KOPT-K1 (cell line): ENCODE results near the gene REL.
"Not testable (repeated sequence)": the region's sequence is repeated elsewhere in the genome, so short reads cannot be mapped to it uniquely, and the experiment has no call there.

ENCODE experiments used
- H3K27ac ChIP-seq: fragments of 200-600 bp; sonication (generic); 2 replicates; pipeline ENCODE4 v1.5.1; 2016; ENCODE audit warnings: antibody characterized with exemption, mild to moderate bottlenecking, low read depth, low read length; ENCODE audit not compliant: poor library complexity, severe bottlenecking
- H3K36me3 ChIP-seq: fragments of 200-600 bp; sonication (generic); 2 replicates; pipeline ENCODE4 v1.5.1; 2017; ENCODE audit warnings: antibody characterized with exemption, mild to moderate bottlenecking, low read length, moderate library complexity; ENCODE audit not compliant: insufficient read depth
- H3K9me3 ChIP-seq: fragments of 200-600 bp; sonication (generic); 2 replicates; pipeline ENCODE4 v1.5.1; 2017; ENCODE audit warnings: antibody characterized with exemption, low read length, mild to moderate bottlenecking; ENCODE audit not compliant: insufficient read depth, poor library complexity, severe bottlenecking

REL gene

DNA sequence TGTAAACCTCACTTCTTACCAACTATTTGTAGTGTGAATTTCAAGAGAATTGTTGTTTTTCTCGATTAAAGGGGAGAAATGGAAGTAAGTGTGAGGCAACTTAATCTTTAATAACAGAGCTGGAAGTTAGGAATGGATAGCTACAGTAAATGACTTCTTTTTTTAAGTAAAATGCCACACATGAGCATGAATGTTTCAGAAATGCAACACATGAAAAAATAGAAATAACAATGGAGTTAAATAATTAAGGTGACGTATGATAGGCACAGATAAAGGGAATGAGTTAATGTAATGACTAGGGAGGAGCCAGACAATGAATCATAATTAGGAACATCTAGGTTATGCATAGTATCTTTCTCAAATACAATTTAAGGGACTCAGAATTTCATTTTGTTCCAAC lies 3.4 kb downstream of the REL start:
- Histone ChIP-seq H3K27ac (no peak overlapping the region), H3K36me3 (no peaks in the 10 kb centered on the region), H3K9me3 (no peaks in the 10 kb centered on the region)

DNA sequence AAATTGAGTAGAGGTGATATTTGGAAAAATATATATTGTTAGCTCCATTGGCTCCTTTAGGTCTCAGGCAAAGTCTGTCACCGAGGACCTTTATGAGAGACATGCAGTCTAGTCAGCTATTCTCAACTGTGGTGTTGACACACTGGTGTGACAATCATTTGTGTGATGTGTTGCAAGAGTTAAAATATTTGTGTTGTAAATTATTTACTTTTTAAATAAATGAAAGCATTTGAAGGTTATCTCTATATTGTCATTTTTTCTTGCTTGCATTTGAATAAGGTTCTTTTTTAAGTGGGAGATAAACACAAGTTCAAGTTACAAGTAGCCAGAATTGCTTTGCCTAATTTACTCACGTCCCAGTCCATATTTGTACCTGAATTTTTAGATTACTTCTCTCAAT lies 4.3 kb downstream of the REL start:
- Histone ChIP-seq H3K36me3 (no peaks in the 10 kb centered on the region), H3K27ac (no peak overlapping the region), H3K9me3 (no peaks in the 10 kb centered on the region)

DNA sequence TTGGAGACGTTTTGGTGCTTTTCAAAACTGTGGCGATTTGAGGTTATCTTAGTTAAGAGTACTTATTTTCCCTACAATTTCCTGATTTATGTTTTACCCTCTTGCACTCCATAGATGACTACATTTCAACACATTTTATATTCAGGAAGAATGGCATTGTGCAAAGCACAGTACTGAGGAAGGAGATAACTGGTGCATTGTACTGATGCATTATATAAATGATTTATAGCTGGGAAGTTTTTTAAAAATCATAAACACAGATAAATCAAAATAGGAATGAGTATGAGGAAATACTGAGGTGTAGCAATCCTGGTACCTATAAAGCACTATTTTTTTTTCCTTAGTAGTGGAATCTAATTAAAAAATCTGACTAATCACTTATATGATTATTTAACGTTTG lies 5.6 kb downstream of the REL start:
- Histone ChIP-seq H3K27ac (no peak overlapping the region), H3K9me3 (no peaks in the 10 kb centered on the region), H3K36me3 (peaks cover 5% of the 10 kb centered on the region; the same call in 1 of the 2 replicates)

DNA sequence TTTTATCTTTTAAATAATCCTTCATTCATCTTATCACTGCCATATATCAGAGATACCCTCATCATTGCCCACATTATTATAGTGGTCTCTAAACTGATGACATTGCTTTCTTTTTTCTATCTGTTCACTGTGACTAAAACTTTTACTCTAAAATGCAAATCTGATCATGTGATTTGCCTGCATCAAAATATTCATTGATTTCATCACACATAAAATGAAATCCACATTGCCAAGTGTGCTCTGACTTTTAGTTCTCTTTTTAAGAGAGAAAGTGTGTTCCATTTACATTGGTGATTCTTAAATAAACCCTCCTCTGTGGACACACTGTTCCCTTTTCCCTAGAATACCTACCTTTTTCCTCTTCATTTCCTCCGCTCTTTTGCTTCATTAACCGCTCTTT lies 7.5 kb downstream of the REL start:
- Histone ChIP-seq H3K9me3 (no peaks in the 10 kb centered on the region), H3K36me3 (peaks cover 11% of the 10 kb centered on the region), H3K27ac (no peak overlapping the region)

DNA sequence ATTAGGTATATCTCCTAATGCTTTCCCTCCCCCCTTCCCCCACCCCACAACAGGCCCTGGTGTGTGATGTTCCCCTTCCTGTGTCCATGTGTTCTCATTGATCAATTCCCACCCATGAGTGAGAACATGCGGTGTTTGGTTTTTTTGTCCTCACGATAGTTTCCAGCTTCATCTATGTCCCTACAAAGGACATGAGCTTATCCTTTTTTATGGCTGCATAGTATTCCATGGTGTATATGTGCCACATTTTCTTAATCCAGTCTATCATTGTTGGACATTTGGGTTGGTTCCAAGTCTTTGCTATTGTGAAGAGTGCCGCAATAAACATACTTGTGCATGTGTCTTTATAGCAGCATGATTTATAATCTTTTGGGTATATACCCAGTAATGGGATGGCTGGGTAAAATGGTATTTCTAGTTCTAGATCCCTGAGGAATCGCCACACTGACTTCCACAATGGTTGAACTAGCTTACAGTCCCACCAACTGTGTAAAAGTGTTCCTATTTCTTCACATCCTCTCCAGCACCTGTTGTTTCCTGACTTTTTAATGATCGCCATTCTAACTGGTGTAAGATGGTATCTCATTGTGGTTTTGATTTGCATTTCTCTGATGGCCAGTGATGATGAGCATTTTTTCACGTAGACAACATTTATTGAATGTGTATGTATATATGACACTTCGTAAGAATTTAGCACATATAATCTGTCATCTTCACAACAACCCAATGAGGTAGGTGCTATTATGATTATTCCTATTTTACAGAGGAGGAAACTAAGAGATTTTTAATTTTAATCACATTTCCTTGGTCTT lies 8.4 kb downstream of the REL start:
- peaks cover 21% of the 10 kb centered on the region for H3K36me3 ChIP-seq
- H3K9me3 ChIP-seq, H3K27ac ChIP-seq: not testable (repeated sequence)

DNA sequence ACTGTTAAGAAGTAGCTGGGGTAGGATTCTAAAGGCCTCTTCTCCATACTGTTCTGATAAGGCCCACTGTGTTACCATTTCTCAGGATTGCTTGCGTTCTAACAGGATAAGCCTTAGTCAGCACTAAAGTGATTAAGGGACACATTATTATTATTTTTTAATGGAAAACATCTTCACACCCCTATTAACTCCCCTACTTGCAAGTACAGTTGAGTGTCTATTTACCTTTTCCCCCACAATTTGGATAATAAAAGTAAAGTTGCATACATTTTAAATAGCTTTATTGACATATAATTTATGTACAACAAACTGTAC lies 9.0 kb downstream of the REL start:
- no peak overlapping the region for H3K27ac ChIP-seq
- peaks cover 26% of the 10 kb centered on the region for H3K36me3 ChIP-seq
- no peaks in the 10 kb centered on the region for H3K9me3 ChIP-seq

DNA sequence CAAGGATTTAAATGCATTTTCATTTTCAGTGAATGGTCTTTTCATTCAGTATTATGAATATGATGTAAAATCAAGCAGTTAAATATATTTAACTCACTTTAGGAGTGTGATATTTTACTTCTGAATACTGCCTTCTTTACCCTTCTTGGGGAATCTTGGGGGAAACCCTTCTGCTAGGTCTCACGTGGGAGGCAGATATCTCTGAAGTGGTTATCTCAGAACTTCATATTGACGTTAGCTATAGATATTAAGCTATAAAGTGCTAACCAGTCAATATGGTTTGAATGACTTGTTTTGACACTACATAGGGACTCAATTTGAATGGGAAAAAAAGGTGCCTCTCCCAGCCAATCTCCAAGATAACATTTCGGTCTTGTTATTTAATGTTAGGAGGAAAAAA lies 9.8 kb downstream of the REL start:
- H3K36me3 ChIP-seq, result peaks cover 35% of the 10 kb centered on the region
- no peaks in the 10 kb centered on the region for H3K9me3 ChIP-seq
- H3K27ac ChIP-seq, result no peak overlapping the region

DNA sequence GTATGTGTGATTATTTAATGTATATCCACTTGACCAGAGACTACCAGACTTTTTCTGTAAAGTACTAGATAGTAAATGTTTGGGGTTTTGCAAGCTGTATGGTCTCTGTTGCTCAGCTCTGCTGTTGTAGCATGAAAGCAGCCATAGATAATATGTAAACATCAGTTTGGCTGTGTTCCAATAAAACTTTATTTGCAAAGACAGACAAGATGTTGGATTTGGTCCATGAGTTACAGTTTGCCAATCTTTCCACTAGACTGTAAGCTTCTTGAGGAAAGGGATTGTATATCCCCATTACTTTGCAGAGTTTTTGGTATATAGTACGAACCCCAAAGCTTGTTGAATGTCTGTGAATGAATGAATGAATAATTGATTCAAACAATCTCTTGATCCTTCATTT lies 17.2 kb downstream of the REL start:
- H3K9me3 ChIP-seq, result no peaks in the 10 kb centered on the region
- H3K36me3 ChIP-seq, result peaks cover 94% of the 10 kb centered on the region
- H3K27ac ChIP-seq, result no peak overlapping the region

DNA sequence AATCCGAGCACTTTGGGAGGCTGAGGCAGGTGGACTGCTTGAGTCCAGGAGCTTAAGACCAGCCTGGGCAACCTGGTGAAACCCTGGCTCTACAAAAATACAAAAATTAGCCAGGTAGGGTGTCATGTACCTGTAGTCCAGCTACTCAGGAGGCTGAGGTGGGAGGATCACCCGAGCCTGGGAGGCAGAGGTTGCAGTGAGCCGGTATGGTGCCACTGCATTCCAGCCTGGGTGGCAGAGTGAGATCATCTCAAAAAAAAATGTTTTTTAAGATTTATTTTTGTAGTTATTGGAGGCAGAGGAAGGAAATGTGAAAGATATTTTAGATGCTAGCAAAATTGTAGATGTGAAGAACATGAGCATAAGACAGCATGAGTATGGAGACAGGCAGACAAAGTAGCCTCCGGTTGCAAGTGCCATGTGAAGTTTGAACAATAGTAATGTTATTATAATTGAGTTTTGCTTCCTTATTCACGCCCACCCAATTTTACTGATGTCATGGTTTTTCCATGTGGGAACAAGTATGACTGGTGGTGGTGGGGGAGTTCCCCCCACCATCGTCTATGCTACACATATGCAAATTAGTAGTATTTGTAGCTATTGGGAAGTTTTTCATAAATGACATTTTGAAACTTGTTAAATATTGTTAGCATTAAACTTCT lies 18.0 kb downstream of the REL start:
- Histone ChIP-seq H3K27ac (no peak overlapping the region), H3K9me3 (no peaks in the 10 kb centered on the region), H3K36me3 (peaks cover 90% of the 10 kb centered on the region)

DNA sequence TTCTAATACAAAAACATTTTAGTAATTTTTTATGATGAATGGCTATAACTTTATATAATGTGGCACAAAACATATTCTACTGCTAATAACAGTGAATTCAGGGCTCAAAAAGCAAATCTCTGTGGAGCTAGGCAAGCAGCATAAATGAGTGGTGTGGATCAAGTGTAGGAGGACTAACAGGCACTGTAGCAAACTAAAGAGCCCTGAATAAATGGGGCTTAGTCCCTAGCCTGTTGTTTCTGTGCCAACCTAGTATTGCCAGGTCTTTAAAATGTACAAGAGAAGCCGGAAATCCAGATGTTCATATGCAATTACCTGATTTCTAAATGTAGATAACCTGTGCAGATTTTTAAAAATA lies 18.5 kb downstream of the REL start:
- Histone ChIP-seq H3K9me3 (no peaks in the 10 kb centered on the region), H3K36me3 (peaks cover 84% of the 10 kb centered on the region), H3K27ac (no peak overlapping the region)

DNA sequence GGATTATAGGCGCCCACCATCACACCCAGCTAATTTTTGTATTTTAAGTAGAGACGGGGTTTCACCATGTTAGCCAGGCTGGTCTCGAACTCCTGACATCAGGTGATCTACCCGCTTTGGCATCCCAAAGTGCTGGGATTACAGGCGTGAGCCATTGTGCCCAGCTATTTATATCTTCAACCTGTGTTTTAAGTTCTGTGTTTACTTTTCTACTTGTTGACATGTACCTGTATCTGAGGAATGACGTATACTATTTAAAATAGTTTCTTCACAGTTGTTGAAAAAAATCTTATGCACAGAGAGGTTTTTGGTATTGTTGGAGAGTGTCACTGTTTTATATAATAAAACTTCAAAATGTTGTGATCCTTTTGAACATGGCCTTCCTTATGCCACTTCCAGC lies 19.9 kb downstream of the REL start:
- peaks cover 70% of the 10 kb centered on the region for H3K36me3 ChIP-seq

DNA sequence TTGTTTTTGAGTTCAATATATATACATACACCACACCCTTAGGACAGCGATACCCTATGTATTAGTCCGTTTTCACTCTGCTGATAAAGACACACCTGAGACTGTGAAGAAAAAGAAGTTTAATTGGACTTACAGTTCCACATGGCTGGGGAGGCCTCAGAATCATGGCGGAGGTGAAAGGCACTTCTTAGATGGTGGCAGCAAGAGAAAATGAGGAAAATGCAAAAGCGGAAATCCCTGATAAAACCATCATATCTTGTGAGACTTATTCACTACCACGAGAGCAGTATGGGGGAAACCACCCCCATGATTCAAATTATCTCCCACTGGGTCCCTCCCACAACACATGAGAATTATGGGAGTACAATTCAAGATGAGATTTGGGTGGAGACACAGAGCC lies 24.5 kb downstream of the REL start:
- peaks cover 45% of the 10 kb centered on the region for H3K36me3 ChIP-seq
- not testable (repeated sequence) for H3K9me3 ChIP-seq, H3K27ac ChIP-seq

More for the DNA sequence above, 19.9 kb downstream of the REL start:
- not testable (repeated sequence) for H3K27ac ChIP-seq, H3K9me3 ChIP-seq

DNA sequence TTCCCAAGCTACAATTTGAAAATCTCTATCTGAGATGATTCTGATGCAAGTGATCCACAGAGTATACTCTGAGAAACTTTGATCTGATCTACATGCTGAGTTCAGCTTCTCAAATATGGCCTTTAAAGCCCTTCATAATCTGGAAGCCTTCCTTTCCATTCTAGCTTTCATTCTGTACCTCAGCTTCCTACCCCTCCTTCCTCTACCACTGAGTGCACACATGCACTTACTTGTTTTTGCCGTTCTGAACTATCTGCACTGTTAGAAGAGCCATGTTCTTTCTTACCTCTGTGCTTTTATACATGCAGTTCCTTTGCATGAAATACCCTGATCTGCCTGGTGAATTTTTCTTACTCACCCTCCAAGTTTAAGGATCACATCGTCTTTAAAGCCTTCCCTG lies 25.0 kb downstream of the REL start:
- H3K9me3 ChIP-seq, result no peaks in the 10 kb centered on the region
- H3K27ac ChIP-seq, result no peak overlapping the region
- H3K36me3 ChIP-seq, result peaks cover 40% of the 10 kb centered on the region

DNA sequence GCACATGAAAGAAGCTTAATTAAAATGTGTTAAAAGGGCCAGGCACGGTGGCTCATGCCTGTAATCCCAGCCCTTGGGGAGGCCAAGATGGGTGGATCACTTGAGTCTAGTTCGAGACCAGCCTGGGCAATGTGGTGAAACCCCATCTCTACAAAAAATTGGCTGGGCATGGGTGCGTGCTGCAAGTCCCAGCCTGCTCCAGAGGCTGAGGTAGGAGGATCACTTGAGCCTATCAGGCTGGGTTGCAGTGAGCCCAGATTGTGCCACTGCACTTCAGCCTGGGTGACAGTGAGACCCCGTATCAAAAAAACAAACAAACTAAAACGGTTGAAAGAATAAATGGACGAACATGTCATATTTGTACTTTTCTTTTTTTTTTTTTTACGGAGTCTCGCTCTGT lies 26.0 kb downstream of the REL start:
- peaks cover 33% of the 10 kb centered on the region for H3K36me3 ChIP-seq
- no peak overlapping the region for H3K27ac ChIP-seq
- H3K9me3 ChIP-seq, result no peaks in the 10 kb centered on the region

DNA sequence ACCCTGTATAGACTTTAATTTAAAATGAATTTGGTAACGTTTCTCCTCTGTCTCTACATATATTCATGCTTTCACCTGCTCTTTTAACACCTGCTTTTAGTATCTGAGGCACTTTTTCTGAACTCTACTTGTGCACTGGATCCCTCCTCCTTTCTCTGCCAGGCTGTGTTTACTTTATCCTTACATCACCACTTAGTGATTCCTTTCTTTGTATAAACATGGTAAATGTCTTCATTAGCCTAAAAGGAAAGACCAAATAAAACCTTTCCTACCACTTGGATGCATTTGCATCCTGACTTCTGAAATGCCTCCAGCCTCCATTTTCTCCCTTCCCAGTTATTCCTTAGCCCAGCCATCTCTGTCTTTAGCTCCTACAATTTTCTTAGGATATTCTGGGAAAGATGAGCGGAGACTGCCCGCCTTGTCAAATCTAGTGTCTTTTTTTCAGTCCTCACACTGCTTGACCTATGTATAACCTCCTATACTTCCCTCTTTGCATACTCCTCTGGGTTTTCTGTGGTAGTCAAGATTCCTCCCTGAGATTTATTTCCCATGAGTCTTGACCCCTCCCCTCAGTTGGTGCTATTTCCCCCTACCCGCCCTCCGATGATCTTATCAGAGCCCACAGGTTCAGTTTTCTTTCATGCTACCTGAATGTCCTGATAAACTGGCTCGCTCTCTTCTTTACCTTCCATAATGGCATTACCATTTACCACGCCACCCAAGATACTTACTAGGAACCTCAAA lies 44.8 kb downstream of the REL start:
- Histone ChIP-seq H3K9me3 (peaks cover 8% of the 10 kb centered on the region), H3K27ac (no peak overlapping the region), H3K36me3 (peaks cover 44% of the 10 kb centered on the region)
